NCI-H2081 (cell line): ENCODE results near the gene KLF13.

ENCODE experiments used
- DNase-seq, 2 experiments: peaks; one replicate each; lab custom pipeline; 2025; lab: John Stamatoyannopoulos, UW

KLF13 gene

GRCh38 chr15:31362886-31363285 lies 36.3 kb downstream of the KLF13 start:
- no peak for DNase-seq

- DNase-seq = peak; percentile 82 to 91
Observed at GRCh38 chr15:31364301-31365031, 37.8 kb downstream of the KLF13 start.

- no peak for DNase-seq
Observed at GRCh38 chr15:31365032-31365654, 38.5 kb downstream of the KLF13 start.

GRCh38 chr15:31365655-31366127 lies 39.1 kb downstream of the KLF13 start:
- DNase-seq = no peak

GRCh38 chr15:31366169-31366734 lies 39.6 kb downstream of the KLF13 start:
- DNase-seq = peak in 1 of 2 experiments; percentile 22

- DNase-seq = no peak
Observed at GRCh38 chr15:31367021-31367729, 40.5 kb downstream of the KLF13 start.

GRCh38 chr15:31367730-31368344 lies 41.2 kb downstream of the KLF13 start:
- no peak for DNase-seq

GRCh38 chr15:31369727-31370126 lies 43.1 kb downstream of the KLF13 start:
- no peak for DNase-seq

- DNase-seq = no peak
Observed at GRCh38 chr15:31371520-31372240, 45.0 kb downstream of the KLF13 start.

- DNase-seq = no peak
Observed at GRCh38 chr15:31372635-31373091, 46.0 kb downstream of the KLF13 start.

GRCh38 chr15:31373096-31373865 lies 46.6 kb downstream of the KLF13 start:
- DNase-seq = no peak

GRCh38 chr15:31373970-31374369 lies 47.3 kb downstream of the KLF13 start:
- no peak for DNase-seq

GRCh38 chr15:31374489-31374888 lies 47.9 kb downstream of the KLF13 start:
- DNase-seq = no peak

- no peak for DNase-seq
Observed at GRCh38 chr15:31374986-31375385, 48.4 kb downstream of the KLF13 start.

GRCh38 chr15:31375772-31376171 lies 49.1 kb downstream of the KLF13 start:
- no peak for DNase-seq

- DNase-seq = no peak
Observed at GRCh38 chr15:31376511-31376910, 49.9 kb downstream of the KLF13 start.

GRCh38 chr15:31377030-31377429 lies 50.4 kb downstream of the KLF13 start:
- no peak for DNase-seq

GRCh38 chr15:31378363-31378903 lies 51.8 kb downstream of the KLF13 start:
- DNase-seq = no peak

GRCh38 chr15:31379042-31379441 lies 52.4 kb downstream of the KLF13 start:
- DNase-seq = peak in 1 of 2 experiments; percentile 35

- no peak for DNase-seq
Observed at GRCh38 chr15:31379577-31379976, 52.9 kb downstream of the KLF13 start.
